Activated T-cell treated with anti-CD3 and anti-CD28 coated beads, Interleukin-2, amount 50 U/mL, for 24 hours (primary cell): ENCODE results near the gene PODNL1.
A peak's percentile ranks its signal among the peaks of the same experiment; 100 is the strongest.

ENCODE experiments used
- DNase-seq: peaks from one replicate; pipeline ENCODE4 v3.0.0-alpha.2; 2020
- H3K27ac Mint-ChIP-seq: 2 replicates; pipeline ENCODE4 v1.8.0; 2020; ENCODE audit warnings: mild to moderate bottlenecking, mixed read lengths
- H3K27me3 Mint-ChIP-seq: 2 replicates; pipeline ENCODE4 v1.8.0; 2020; ENCODE audit warnings: mixed read lengths
- H3K36me3 Mint-ChIP-seq: 2 replicates; pipeline ENCODE4 v1.8.0; 2020; ENCODE audit warnings: low read depth, mixed read lengths
- H3K4me1 Mint-ChIP-seq: 2 replicates; pipeline ENCODE4 v1.8.0; 2020; ENCODE audit warnings: low read depth, mixed read lengths
- H3K4me3 Mint-ChIP-seq: 2 replicates; pipeline ENCODE4 v1.8.0; 2020; ENCODE audit warnings: mild to moderate bottlenecking, moderate library complexity, mixed read lengths
- H3K9me3 Mint-ChIP-seq: 2 replicates; pipeline ENCODE4 v1.8.0; 2020; ENCODE audit warnings: mixed read lengths

PODNL1 gene

GRCh38 chr19:13938301-13939064 lies at the start of gene PODNL1:
TSS of gene PODNL1 (minus strand) at chr19:13938417. CDS start at chr19:13938181, 236 bp downstream.
- H3K36me3 Mint-ChIP-seq = no peaks in the 10 kb centered on the region
- H3K9me3 Mint-ChIP-seq = no peaks in the 10 kb centered on the region
- no peak for DNase-seq
- no peaks in the 10 kb centered on the region for H3K4me1 Mint-ChIP-seq
- no peak within 1 kb of the TSS for H3K27ac Mint-ChIP-seq
- peaks cover 7% of the 10 kb centered on the region for H3K27me3 Mint-ChIP-seq
- no peak within 1 kb of the TSS for H3K4me3 Mint-ChIP-seq

- H3K36me3 Mint-ChIP-seq = peaks cover 48% of the 10 kb centered on the region
- no peaks in the 10 kb centered on the region for H3K9me3 Mint-ChIP-seq
- H3K4me3 Mint-ChIP-seq = peak overlapping the region; percentile 67
- H3K27me3 Mint-ChIP-seq = no peaks in the 10 kb centered on the region
- H3K4me1 Mint-ChIP-seq = peaks cover 75% of the 10 kb centered on the region
- H3K27ac Mint-ChIP-seq = peak overlapping the region; percentile 97
- no peak for DNase-seq
Observed at GRCh38 chr19:13987101-13987890, 49.1 kb upstream of the PODNL1 start.

GRCh38 chr19:13986348-13986904 lies 48.2 kb upstream of the PODNL1 start:
- no peaks in the 10 kb centered on the region for H3K9me3 Mint-ChIP-seq
- peaks cover 80% of the 10 kb centered on the region for H3K4me1 Mint-ChIP-seq
- H3K4me3 Mint-ChIP-seq = peak overlapping the region; percentile 67
- no peaks in the 10 kb centered on the region for H3K27me3 Mint-ChIP-seq
- peak; percentile 97 for DNase-seq
- H3K27ac Mint-ChIP-seq = peak overlapping the region; percentile 97
- H3K36me3 Mint-ChIP-seq = peaks cover 41% of the 10 kb centered on the region

- peak overlapping the region; percentile 97 for H3K27ac Mint-ChIP-seq
- H3K4me3 Mint-ChIP-seq = peak overlapping the region; percentile 67
- peaks cover 38% of the 10 kb centered on the region for H3K36me3 Mint-ChIP-seq
- H3K4me1 Mint-ChIP-seq = peaks cover 78% of the 10 kb centered on the region
- no peaks in the 10 kb centered on the region for H3K9me3 Mint-ChIP-seq
- no peak for DNase-seq
- H3K27me3 Mint-ChIP-seq = no peaks in the 10 kb centered on the region
Observed at GRCh38 chr19:13985771-13986347, 47.6 kb upstream of the PODNL1 start.

- Mint-ChIP-seq H3K4me3 (peak overlapping the region; percentile 44), H3K27ac (peak overlapping the region; percentile 97), H3K9me3 (no peaks in the 10 kb centered on the region), H3K36me3 (peaks cover 34% of the 10 kb centered on the region), H3K27me3 (no peaks in the 10 kb centered on the region), H3K4me1 (peaks cover 77% of the 10 kb centered on the region)
- DNase-seq = no peak
Observed at GRCh38 chr19:13984875-13985741, 46.9 kb upstream of the PODNL1 start.

- DNase-seq = no peak
- peaks cover 27% of the 10 kb centered on the region for H3K36me3 Mint-ChIP-seq
- no peaks in the 10 kb centered on the region for H3K27me3 Mint-ChIP-seq
- H3K9me3 Mint-ChIP-seq = no peaks in the 10 kb centered on the region
- H3K4me3 Mint-ChIP-seq = no peak overlapping the region
- H3K4me1 Mint-ChIP-seq = peaks cover 74% of the 10 kb centered on the region
- H3K27ac Mint-ChIP-seq = peak overlapping the region; percentile 74
Observed at GRCh38 chr19:13984186-13984585, 46.0 kb upstream of the PODNL1 start.

GRCh38 chr19:13983213-13983889 lies 45.1 kb upstream of the PODNL1 start:
- no peaks in the 10 kb centered on the region for H3K27me3 Mint-ChIP-seq
- H3K9me3 Mint-ChIP-seq = no peaks in the 10 kb centered on the region
- peak overlapping the region; percentile 73 for H3K27ac Mint-ChIP-seq
- H3K4me1 Mint-ChIP-seq = peaks cover 66% of the 10 kb centered on the region
- peak; percentile 66 for DNase-seq
- no peak overlapping the region for H3K4me3 Mint-ChIP-seq
- H3K36me3 Mint-ChIP-seq = peaks cover 19% of the 10 kb centered on the region

- H3K4me3 Mint-ChIP-seq = no peak overlapping the region
- H3K27me3 Mint-ChIP-seq = no peaks in the 10 kb centered on the region
- H3K27ac Mint-ChIP-seq = peak overlapping the region; percentile 73
- peaks cover 65% of the 10 kb centered on the region for H3K4me1 Mint-ChIP-seq
- no peaks in the 10 kb centered on the region for H3K9me3 Mint-ChIP-seq
- DNase-seq = no peak
- H3K36me3 Mint-ChIP-seq = peaks cover 18% of the 10 kb centered on the region
Observed at GRCh38 chr19:13982773-13983172, 44.6 kb upstream of the PODNL1 start.

- H3K27ac Mint-ChIP-seq = no peak overlapping the region
- H3K36me3 Mint-ChIP-seq = peaks cover 15% of the 10 kb centered on the region
- H3K4me1 Mint-ChIP-seq = peaks cover 57% of the 10 kb centered on the region
- H3K27me3 Mint-ChIP-seq = no peaks in the 10 kb centered on the region
- no peak for DNase-seq
- no peak overlapping the region for H3K4me3 Mint-ChIP-seq
- H3K9me3 Mint-ChIP-seq = no peaks in the 10 kb centered on the region
Observed at GRCh38 chr19:13981988-13982501, 43.8 kb upstream of the PODNL1 start.

- no peak overlapping the region for H3K27ac Mint-ChIP-seq
- peaks cover 16% of the 10 kb centered on the region for H3K36me3 Mint-ChIP-seq
- H3K9me3 Mint-ChIP-seq = no peaks in the 10 kb centered on the region
- H3K27me3 Mint-ChIP-seq = no peaks in the 10 kb centered on the region
- H3K4me3 Mint-ChIP-seq = no peak overlapping the region
- no peak for DNase-seq
- peaks cover 53% of the 10 kb centered on the region for H3K4me1 Mint-ChIP-seq
Observed at GRCh38 chr19:13981467-13981866, 43.2 kb upstream of the PODNL1 start.

GRCh38 chr19:13981021-13981420 lies 42.8 kb upstream of the PODNL1 start:
- H3K9me3 Mint-ChIP-seq = no peaks in the 10 kb centered on the region
- no peak overlapping the region for H3K4me3 Mint-ChIP-seq
- no peaks in the 10 kb centered on the region for H3K27me3 Mint-ChIP-seq
- peaks cover 21% of the 10 kb centered on the region for H3K36me3 Mint-ChIP-seq
- peaks cover 48% of the 10 kb centered on the region for H3K4me1 Mint-ChIP-seq
- DNase-seq = no peak
- H3K27ac Mint-ChIP-seq = no peak overlapping the region

- Mint-ChIP-seq H3K4me1 (peaks cover 41% of the 10 kb centered on the region), H3K9me3 (no peaks in the 10 kb centered on the region), H3K4me3 (no peak overlapping the region), H3K27ac (no peak overlapping the region), H3K36me3 (peaks cover 27% of the 10 kb centered on the region), H3K27me3 (no peaks in the 10 kb centered on the region)
- DNase-seq = no peak
Observed at GRCh38 chr19:13980340-13980739, 42.1 kb upstream of the PODNL1 start.

GRCh38 chr19:13979686-13980085 lies 41.5 kb upstream of the PODNL1 start:
- Mint-ChIP-seq H3K27me3 (no peaks in the 10 kb centered on the region), H3K36me3 (peaks cover 28% of the 10 kb centered on the region), H3K4me3 (no peak overlapping the region), H3K27ac (peak overlapping the region; percentile 57), H3K9me3 (no peaks in the 10 kb centered on the region), H3K4me1 (peaks cover 36% of the 10 kb centered on the region)
- DNase-seq = no peak
